Measurements from ENCODE around the gene RER1. TPM values are rescaled to one million over a fixed set of nuclear protein-coding genes. Genes with fewer than 3 reads are reported as not detected.

Gene RER1
- total RNA-seq, 1 experiment from 2014 or later = 79.8 TPM

GRCh38 chr1:2343023-2343935 is 48.4 kb upstream of the RER1 start:
- Mint-ChIP-seq H3K27ac (no peak overlapping the region), H3K4me3 (no peak overlapping the region), H3K4me1 (no peaks in the 10 kb centered on the region), H3K27me3 (ENCODE audit: low read depth) (no peaks in the 10 kb centered on the region; the same call in 1 of the 2 replicates), H3K9me3 (no peaks in the 10 kb centered on the region), H3K36me3 (no peaks in the 10 kb centered on the region)
- no peak for TF ChIP-seq ZNF263 (CRISPR knock-in tag; IDR thresholded peaks at IDR 0.05; ENCODE audit: low read depth)
- TF ChIP-seq KAT7 (CRISPR knock-in tag; IDR thresholded peaks at IDR 0.05; ENCODE audit: borderline replicate concordance) = no peak
- no peak for TF ChIP-seq FOXK1 (CRISPR knock-in tag; IDR thresholded peaks at IDR 0.05)
- TF ChIP-seq NR2C2 (CRISPR knock-in tag; IDR thresholded peaks at IDR 0.05) = no peak
- TF ChIP-seq ZNF416 (CRISPR knock-in tag; IDR thresholded peaks at IDR 0.05) = no peak
- TF ChIP-seq USF2 (CRISPR knock-in tag; IDR thresholded peaks at IDR 0.05) = no peak
- no peak for TF ChIP-seq SMAD3 (CRISPR knock-in tag; IDR thresholded peaks at IDR 0.05; ENCODE audit: borderline replicate concordance)
- no peak for TF ChIP-seq CTCF (IDR thresholded peaks at IDR 0.05)
- TF ChIP-seq ZNF396 (CRISPR knock-in tag; IDR thresholded peaks at IDR 0.05; ENCODE audit: borderline replicate concordance) = no peak
- TF ChIP-seq, protein P1, sequence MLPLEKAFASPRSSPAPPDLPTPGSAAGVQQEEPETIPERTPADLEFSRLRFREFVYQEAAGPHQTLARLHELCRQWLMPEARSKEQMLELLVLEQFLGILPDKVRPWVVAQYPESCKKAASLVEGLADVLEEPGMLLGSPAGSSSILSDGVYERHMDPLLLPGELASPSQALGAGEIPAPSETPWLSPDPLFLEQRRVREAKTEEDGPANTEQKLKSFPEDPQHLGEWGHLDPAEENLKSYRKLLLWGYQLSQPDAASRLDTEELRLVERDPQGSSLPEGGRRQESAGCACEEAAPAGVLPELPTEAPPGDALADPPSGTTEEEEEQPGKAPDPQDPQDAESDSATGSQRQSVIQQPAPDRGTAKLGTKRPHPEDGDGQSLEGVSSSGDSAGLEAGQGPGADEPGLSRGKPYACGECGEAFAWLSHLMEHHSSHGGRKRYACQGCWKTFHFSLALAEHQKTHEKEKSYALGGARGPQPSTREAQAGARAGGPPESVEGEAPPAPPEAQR (CRISPR knock-in tag; IDR thresholded peaks at IDR 0.05) = no peak
- TF ChIP-seq, protein P2, sequence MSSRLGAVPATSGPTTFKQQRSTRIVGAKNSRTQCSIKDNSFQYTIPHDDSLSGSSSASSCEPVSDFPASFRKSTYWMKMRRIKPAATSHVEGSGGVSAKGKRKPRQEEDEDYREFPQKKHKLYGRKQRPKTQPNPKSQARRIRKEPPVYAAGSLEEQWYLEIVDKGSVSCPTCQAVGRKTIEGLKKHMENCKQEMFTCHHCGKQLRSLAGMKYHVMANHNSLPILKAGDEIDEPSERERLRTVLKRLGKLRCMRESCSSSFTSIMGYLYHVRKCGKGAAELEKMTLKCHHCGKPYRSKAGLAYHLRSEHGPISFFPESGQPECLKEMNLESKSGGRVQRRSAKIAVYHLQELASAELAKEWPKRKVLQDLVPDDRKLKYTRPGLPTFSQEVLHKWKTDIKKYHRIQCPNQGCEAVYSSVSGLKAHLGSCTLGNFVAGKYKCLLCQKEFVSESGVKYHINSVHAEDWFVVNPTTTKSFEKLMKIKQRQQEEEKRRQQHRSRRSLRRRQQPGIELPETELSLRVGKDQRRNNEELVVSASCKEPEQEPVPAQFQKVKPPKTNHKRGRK (CRISPR knock-in tag; IDR thresholded peaks at IDR 0.05; ENCODE audit: borderline replicate concordance) = no peak
- no peak for TF ChIP-seq NFATC4 (CRISPR knock-in tag; IDR thresholded peaks at IDR 0.05)
- no peak for TF ChIP-seq TP53 (CRISPR knock-in tag; IDR thresholded peaks at IDR 0.05)
- ATAC-seq = no peak
- CTCF ChIA-PET = interaction anchor here (1.1 to 1.6 kb wide), 3 partner anchors 28 to 169 kb away, joined by 3 to 12 read pairs (median 4); no protein-coding TSS in a partner anchor
- POLR2A ChIA-PET = no interaction called here
- no peak for DNase-seq (ENCODE audit: low spot score)

DNA sequence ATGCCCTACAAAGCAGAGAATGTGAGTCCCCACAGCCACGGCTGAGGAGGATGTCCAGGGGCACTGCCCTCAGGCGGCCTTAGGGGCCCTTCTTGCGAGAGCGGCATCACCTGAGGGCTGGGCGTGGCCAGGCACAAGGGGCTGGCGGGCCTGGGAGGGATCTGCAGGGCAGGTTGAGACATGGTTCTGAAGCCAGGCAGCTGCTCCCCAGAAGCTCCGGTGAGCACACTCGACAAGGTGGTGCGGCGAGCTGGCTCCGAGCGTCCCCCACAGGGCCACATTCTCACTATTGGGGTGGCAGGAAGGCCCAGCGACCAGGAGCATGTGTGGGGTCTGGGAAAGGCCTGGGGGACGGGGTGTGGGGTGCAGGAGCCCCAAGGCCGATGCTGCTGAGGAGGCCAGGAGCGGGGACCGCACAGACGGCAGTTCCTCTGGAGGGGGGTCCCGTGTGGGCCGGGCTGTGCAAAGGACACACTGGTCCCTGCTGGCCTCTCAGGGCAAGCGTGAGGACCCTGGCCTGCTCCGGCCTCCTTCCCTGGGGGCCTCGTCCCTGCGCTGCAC is 47.4 kb upstream of the RER1 start:
- no peak for ATAC-seq
- ChIA-PET POLR2A (no interaction called here), CTCF (interaction anchor here (1.1 to 1.6 kb wide), 3 partner anchors 38 to 170 kb away, joined by 3 to 12 read pairs (median 3); no protein-coding TSS in a partner anchor)
- H3K36me3 Mint-ChIP-seq = no peaks in the 10 kb centered on the region
- no peaks in the 10 kb centered on the region for H3K4me1 Mint-ChIP-seq
- no peaks in the 10 kb centered on the region for H3K9me3 Mint-ChIP-seq
- H3K27ac Mint-ChIP-seq = no peak overlapping the region
- H3K27me3 Mint-ChIP-seq (ENCODE audit: low read depth) = no peaks in the 10 kb centered on the region; the same call in 1 of the 2 replicates
- DNase-seq (ENCODE audit: low spot score) = no peak
- TF ChIP-seq ZNF263 (CRISPR knock-in tag; IDR thresholded peaks at IDR 0.05; ENCODE audit: low read depth) (no peak), RORB (CRISPR knock-in tag; IDR thresholded peaks at IDR 0.05) (no peak), SMAD3 (CRISPR knock-in tag; IDR thresholded peaks at IDR 0.05; ENCODE audit: borderline replicate concordance) (no peak), MLX (CRISPR knock-in tag; IDR thresholded peaks at IDR 0.05) (no peak), ZNF423 (CRISPR knock-in tag; IDR thresholded peaks at IDR 0.05) (no peak), CTCF (IDR thresholded peaks at IDR 0.05) (no peak), SOX15 (CRISPR knock-in tag; IDR thresholded peaks at IDR 0.05) (no peak), FOXK1 (CRISPR knock-in tag; IDR thresholded peaks at IDR 0.05) (no peak), ATF1 (CRISPR knock-in tag; IDR thresholded peaks at IDR 0.05) (no peak), NR2C2 (CRISPR knock-in tag; IDR thresholded peaks at IDR 0.05) (no peak), CREM (CRISPR knock-in tag; IDR thresholded peaks at IDR 0.05) (no peak)
- TF ChIP-seq, protein P3, sequence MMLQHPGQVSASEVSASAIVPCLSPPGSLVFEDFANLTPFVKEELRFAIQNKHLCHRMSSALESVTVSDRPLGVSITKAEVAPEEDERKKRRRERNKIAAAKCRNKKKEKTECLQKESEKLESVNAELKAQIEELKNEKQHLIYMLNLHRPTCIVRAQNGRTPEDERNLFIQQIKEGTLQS (CRISPR knock-in tag; conservative IDR thresholded peaks at IDR 0.05) = no peak
- H3K4me3 Mint-ChIP-seq = no peak overlapping the region

Data from WTC11 (cell line).